GM12801 (cell line): Measurements from ENCODE around the gene KLHL26.

Experiments
- CTCF ChIP-seq: IDR thresholded peaks from one replicate; pipeline ENCODE4 v1.5.1; 2011; ENCODE audit warnings: control low read depth; ENCODE audit not compliant: insufficient read length; ENCODE audit errors: extremely low read depth

Gene KLHL26

GRCh38 chr19:18634612-18635297 is 2.1 kb upstream of the KLHL26 start:
- TF ChIP-seq CTCF, result no peak

GRCh38 chr19:18635831-18636182 is 1.0 kb upstream of the KLHL26 start:
- TF ChIP-seq CTCF, result no peak

GRCh38 chr19:18636183-18636968 is 452 bp upstream of the KLHL26 start:
- TF ChIP-seq CTCF, result no peak

GRCh38 chr19:18637673-18638630 is 1.1 kb downstream of the KLHL26 start:
- TF ChIP-seq CTCF, result no peak

- no peak for TF ChIP-seq CTCF
Measured at GRCh38 chr19:18639706-18640243, 2.9 kb downstream of the KLHL26 start.

- no peak for TF ChIP-seq CTCF
Measured at GRCh38 chr19:18644196-18645034, 7.6 kb downstream of the KLHL26 start.
